SK-N-MC (cell line): ENCODE data around the gene INO80E.
A peak's percentile ranks its signal among the peaks of the same experiment; 100 is the strongest.

Experiments used
- DNase-seq: peaks from one replicate; pipeline ENCODE4 v3.0.0-alpha.2; 2011; ENCODE audit warnings: low read depth, low spot score
- H3K27ac ChIP-seq: fragments of 200-600 bp; sonication (generic); 2 replicates; pipeline ENCODE4 v1.5.1; 2016; ENCODE audit warnings: mixed run types
- H3K36me3 ChIP-seq: fragments of 200-600 bp; sonication (generic); 2 replicates; pipeline ENCODE4 v1.6.1; 2017; ENCODE audit warnings: antibody characterized with exemption, low read length, mixed read lengths; ENCODE audit not compliant: insufficient read depth
- H3K4me3 ChIP-seq: fragments of 200-600 bp; sonication (generic); 2 replicates; pipeline ENCODE4 v1.5.1; 2016
- H3K9ac ChIP-seq: fragments of 200-600 bp; sonication (generic); 2 replicates; pipeline ENCODE4 v1.8.0; 2017; ENCODE audit warnings: mixed run types, mixed read lengths; ENCODE audit not compliant: insufficient read length
- H3K9me3 ChIP-seq: fragments of 200-600 bp; sonication (generic); 2 replicates; pipeline ENCODE4 v1.6.1; 2017; ENCODE audit warnings: low read depth, mild to moderate bottlenecking, antibody characterized with exemption, low read length, moderate library complexity, mixed read lengths
- EZH2 ChIP-seq: fragments of 200-600 bp; sonication (generic); IDR thresholded peaks from one replicate; pipeline ENCODE4 v1.6.1; 2017; ENCODE audit warnings: antibody characterized with exemption
- FOXP2 ChIP-seq: optimal IDR thresholded peaks from 2 replicates; pipeline ENCODE3; 2011; ENCODE audit warnings: mild to moderate bottlenecking, moderate library complexity; ENCODE audit not compliant: insufficient read depth; ENCODE audit errors: extremely low read length, control extremely low read depth
- POLR2AphosphoS5 ChIP-seq: IDR thresholded peaks from 2 replicates; pipeline ENCODE4 v1.6.1; 2012; ENCODE audit warnings: mild to moderate bottlenecking, low read depth, low read length, borderline replicate concordance

Gene INO80E

GRCh38 chr16:30046178-30046577, 50.1 kb downstream of the INO80E start:
- H3K4me3 ChIP-seq: no peak overlapping the region
- TF ChIP-seq EZH2 (no peak), POLR2AphosphoS5 (no peak), FOXP2 (no peak)
- no peak overlapping the region for H3K27ac ChIP-seq
- H3K9ac ChIP-seq: no peak overlapping the region
- H3K36me3 ChIP-seq: no peaks in the 10 kb centered on the region
- no peak for DNase-seq
- H3K9me3 ChIP-seq: no peaks in the 10 kb centered on the region

GRCh38 chr16:30046588-30046987, 50.5 kb downstream of the INO80E start:
- no peaks in the 10 kb centered on the region for H3K36me3 ChIP-seq
- H3K9ac ChIP-seq: no peak overlapping the region
- H3K27ac ChIP-seq: no peak overlapping the region
- no peak overlapping the region for H3K4me3 ChIP-seq
- H3K9me3 ChIP-seq: no peaks in the 10 kb centered on the region
- TF ChIP-seq POLR2AphosphoS5: no peak
- no peak for TF ChIP-seq EZH2
- no peak for TF ChIP-seq FOXP2
- DNase-seq: no peak

GRCh38 chr16:30049871-30050270, 53.8 kb downstream of the INO80E start:
- Histone ChIP-seq H3K9me3 (no peaks in the 10 kb centered on the region), H3K36me3 (no peaks in the 10 kb centered on the region), H3K4me3 (no peak overlapping the region), H3K9ac (no peak overlapping the region), H3K27ac (no peak overlapping the region)
- no peak for DNase-seq
- no peak for TF ChIP-seq EZH2
- no peak for TF ChIP-seq POLR2AphosphoS5
- no peak for TF ChIP-seq FOXP2

DNA sequence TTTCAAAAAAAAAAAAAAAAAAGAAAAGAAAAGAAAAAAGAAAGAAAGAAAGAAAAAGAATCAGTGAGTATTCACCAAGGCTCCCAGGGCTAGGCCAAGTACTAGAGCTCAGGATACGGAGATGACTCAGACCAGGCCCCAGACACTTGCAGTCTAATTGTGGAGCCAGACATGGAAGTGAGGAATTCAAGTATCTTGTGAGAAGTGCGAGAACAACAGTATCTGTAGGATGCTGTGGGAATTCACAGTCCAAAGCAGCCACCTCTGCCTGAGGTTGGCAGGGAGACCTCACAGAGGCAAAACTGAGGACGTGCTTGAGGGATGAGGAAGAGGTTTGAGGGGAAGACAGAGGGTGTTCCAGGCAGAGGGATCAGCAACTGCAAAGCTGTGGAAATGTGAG, 55.5 kb downstream of the INO80E start:
- Histone ChIP-seq H3K9ac (no peak overlapping the region), H3K36me3 (peaks cover 8% of the 10 kb centered on the region; the same call in 1 of the 2 replicates), H3K4me3 (no peak overlapping the region), H3K9me3 (no peaks in the 10 kb centered on the region), H3K27ac (peak overlapping the region; percentile 29; the same call in 1 of the 2 replicates)
- TF ChIP-seq FOXP2 (no peak), POLR2AphosphoS5 (no peak), EZH2 (no peak)
- DNase-seq: no peak

- peak overlapping the region; percentile 79 for H3K9ac ChIP-seq
- DNase-seq: peak; percentile 28
- H3K9me3 ChIP-seq: no peaks in the 10 kb centered on the region
- H3K36me3 ChIP-seq: peaks cover 15% of the 10 kb centered on the region; the same call in 1 of the 2 replicates
- H3K4me3 ChIP-seq: peak overlapping the region; percentile 97
- peak overlapping the region; percentile 89 for H3K27ac ChIP-seq
- TF ChIP-seq POLR2AphosphoS5 (no peak; the same call in 1 of the 2 replicates), FOXP2 (no peak), EZH2 (no peak)
These were observed 56.8 kb downstream of the INO80E start for GRCh38 chr16:30052671-30053372.

DNA sequence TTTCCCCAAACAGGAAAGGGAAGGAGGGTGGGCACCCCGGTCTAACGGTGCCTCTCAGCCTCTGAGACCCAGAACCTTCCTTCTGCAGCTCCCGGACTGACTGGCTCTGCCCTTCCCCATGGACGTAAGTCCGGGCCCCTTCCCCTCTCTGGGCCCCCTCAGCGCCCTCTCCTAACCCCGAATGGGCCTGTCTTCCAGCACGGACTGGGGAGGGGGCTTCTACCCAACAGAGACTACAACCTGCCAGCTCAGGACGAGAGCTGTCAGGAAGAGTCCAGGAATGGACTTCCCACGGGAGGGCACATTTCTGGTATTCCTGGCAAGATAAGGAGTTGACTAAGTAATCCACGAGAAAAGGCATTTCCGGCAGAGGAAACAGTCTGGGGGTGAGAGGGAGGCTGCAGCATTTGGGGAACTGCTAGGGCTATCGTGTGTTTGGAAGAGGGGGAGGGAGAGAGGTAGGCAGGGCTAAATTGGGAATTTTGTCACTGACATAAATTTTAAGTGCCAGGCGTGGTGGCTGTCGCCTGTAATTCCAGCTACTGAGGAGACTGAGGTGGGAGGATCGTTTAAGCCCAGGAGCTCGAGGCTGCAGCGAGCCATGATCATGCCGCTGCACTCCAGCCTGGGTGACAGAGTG, 57.5 kb downstream of the INO80E start:
- Histone ChIP-seq H3K9ac (peak overlapping the region; percentile 79), H3K9me3 (no peaks in the 10 kb centered on the region), H3K27ac (peak overlapping the region; percentile 89), H3K36me3 (peaks cover 19% of the 10 kb centered on the region; the same call in 1 of the 2 replicates), H3K4me3 (peak overlapping the region; percentile 97)
- TF ChIP-seq FOXP2 (peak; percentile 24), EZH2 (no peak), POLR2AphosphoS5 (0 out of 2 replicates have a peak, but pooled peaks have one; percentile 23)
- peak; percentile 73 for DNase-seq

- H3K9me3 ChIP-seq: no peaks in the 10 kb centered on the region
- no peak overlapping the region; the same call in 1 of the 2 replicates for H3K4me3 ChIP-seq
- no peak for DNase-seq
- H3K27ac ChIP-seq: no peak overlapping the region
- H3K9ac ChIP-seq: no peak overlapping the region
- H3K36me3 ChIP-seq: peaks cover 23% of the 10 kb centered on the region; the same call in 1 of the 2 replicates
- TF ChIP-seq POLR2AphosphoS5 (no peak), EZH2 (no peak), FOXP2 (no peak)
These were observed 58.4 kb downstream of the INO80E start for GRCh38 chr16:30054451-30054850.

GRCh38 chr16:30054959-30055553, 59.0 kb downstream of the INO80E start:
- no peak for DNase-seq
- Histone ChIP-seq H3K9ac (no peak overlapping the region), H3K27ac (no peak overlapping the region), H3K36me3 (peaks cover 29% of the 10 kb centered on the region; the same call in 1 of the 2 replicates), H3K4me3 (no peak overlapping the region), H3K9me3 (no peaks in the 10 kb centered on the region)
- TF ChIP-seq EZH2 (no peak), POLR2AphosphoS5 (no peak), FOXP2 (no peak)
